GM18502 (cell line): Measurements from ENCODE around the gene PRRX2.

Experiments used
- ATAC-seq: cut with Tn5 transposase; IDR thresholded peaks from one replicate; pipeline ENCODE4 v1.9.1; 2021; ENCODE audit warnings: mild to moderate bottlenecking; ENCODE audit not compliant: unreplicated experiment, poor library complexity

The PRRX2 gene

GRCh38 chr9:129673602-129674001 is 8.2 kb downstream of the PRRX2 start:
- ATAC-seq: no peak

- no peak for ATAC-seq
These were observed 8.8 kb downstream of the PRRX2 start for GRCh38 chr9:129674229-129674628.

- no peak for ATAC-seq
These were observed 10.2 kb downstream of the PRRX2 start for GRCh38 chr9:129675620-129676019.

- no peak for ATAC-seq
These were observed 10.8 kb downstream of the PRRX2 start for GRCh38 chr9:129676287-129676686.

GRCh38 chr9:129676975-129677374 is 11.5 kb downstream of the PRRX2 start:
- ATAC-seq: no peak

GRCh38 chr9:129677456-129677855 is 12.0 kb downstream of the PRRX2 start:
- no peak for ATAC-seq

- no peak for ATAC-seq
These were observed 13.4 kb downstream of the PRRX2 start for GRCh38 chr9:129678844-129679243.

- ATAC-seq: no peak
These were observed 14.1 kb downstream of the PRRX2 start for GRCh38 chr9:129679537-129679936.

GRCh38 chr9:129681924-129682323 is 16.5 kb downstream of the PRRX2 start:
- ATAC-seq: no peak

- no peak for ATAC-seq
These were observed 16.9 kb downstream of the PRRX2 start for GRCh38 chr9:129682381-129682780.

GRCh38 chr9:129685220-129685932 is 19.9 kb downstream of the PRRX2 start:
- no peak for ATAC-seq

GRCh38 chr9:129685933-129686259 is 20.4 kb downstream of the PRRX2 start:
- ATAC-seq: no peak

GRCh38 chr9:129686736-129687135 is 21.3 kb downstream of the PRRX2 start:
- ATAC-seq: no peak

GRCh38 chr9:129687391-129687790 is 21.9 kb downstream of the PRRX2 start:
- ATAC-seq: no peak

GRCh38 chr9:129688285-129689043 is 23.0 kb downstream of the PRRX2 start:
- no peak for ATAC-seq

- ATAC-seq: no peak
These were observed 27.1 kb downstream of the PRRX2 start for GRCh38 chr9:129692534-129692933.

- no peak for ATAC-seq
These were observed 28.3 kb downstream of the PRRX2 start for GRCh38 chr9:129693741-129694140.

- no peak for ATAC-seq
These were observed 28.8 kb downstream of the PRRX2 start for GRCh38 chr9:129694243-129694646.

GRCh38 chr9:129695870-129696269 is 30.4 kb downstream of the PRRX2 start:
- ATAC-seq: no peak

- no peak for ATAC-seq
These were observed 31.7 kb downstream of the PRRX2 start for GRCh38 chr9:129696944-129697655.

GRCh38 chr9:129697656-129698253 is 32.3 kb downstream of the PRRX2 start:
- ATAC-seq: no peak
